SK-N-SH treated with all-trans-retinoic acid at 6 μM for 48 hours (cell line): ENCODE data around the gene ELP1.

Experiments used
- ARNTL ChIP-seq: fragments of 450-650 bp; formaldehyde crosslinking; IDR thresholded peaks from 2 replicates; pipeline ENCODE4 v1.5.0; 2020; ENCODE audit warnings: low read depth, mild to moderate bottlenecking, moderate library complexity, borderline replicate concordance
- CREB5 ChIP-seq: fragments of 250-450 bp; sonication (Bioruptor Pico); IDR thresholded peaks from 2 replicates; pipeline ENCODE4 v1.5.1; 2020; ENCODE audit warnings: low read depth, mild to moderate bottlenecking, moderate library complexity
- CSDC2 ChIP-seq: fragments of 250-450 bp; sonication (Bioruptor Pico); IDR thresholded peaks from 2 replicates; pipeline ENCODE4 v1.5.0; 2020; ENCODE audit warnings: mild to moderate bottlenecking, moderate library complexity
- PATZ1 ChIP-seq: fragments of 250-450 bp; sonication (Bioruptor Pico); IDR thresholded peaks from 2 replicates; pipeline ENCODE4 v1.8.0; 2020; ENCODE audit warnings: mild to moderate bottlenecking, moderate library complexity, borderline replicate concordance
- PPARA ChIP-seq: fragments of 250-450 bp; sonication (Bioruptor Pico); IDR thresholded peaks from 2 replicates; pipeline ENCODE4 v1.5.0; 2020; ENCODE audit warnings: mild to moderate bottlenecking, borderline replicate concordance
- RARB ChIP-seq: fragments of 250-450 bp; sonication (Bioruptor Pico); IDR thresholded peaks from 2 replicates; pipeline ENCODE4 v1.8.0; 2021; ENCODE audit warnings: mild to moderate bottlenecking, moderate library complexity
- ZFP3 ChIP-seq: fragments of 250-450 bp; sonication (Bioruptor Pico); IDR thresholded peaks from 2 replicates; pipeline ENCODE4 v1.5.0; 2020; ENCODE audit warnings: mild to moderate bottlenecking, moderate library complexity
- ZFP30 ChIP-seq: fragments of 450-650 bp; formaldehyde crosslinking; IDR thresholded peaks from 2 replicates; pipeline ENCODE4 v1.5.0; 2022; ENCODE audit warnings: mild to moderate bottlenecking, moderate library complexity
- ZNF8 ChIP-seq: fragments of 450-650 bp; formaldehyde crosslinking; IDR thresholded peaks from 2 replicates; pipeline ENCODE4 v1.5.0; 2020; ENCODE audit warnings: mild to moderate bottlenecking, moderate library complexity

- no peak for TF ChIP-seq ZFP3 (CRISPR knock-in tag)
- no peak for TF ChIP-seq CSDC2 (CRISPR knock-in tag)
- TF ChIP-seq PPARA (CRISPR knock-in tag), result no peak
- TF ChIP-seq RARB (CRISPR knock-in tag), result no peak
- TF ChIP-seq ZFP30, result no peak
- no peak for TF ChIP-seq CREB5 (CRISPR knock-in tag)
- TF ChIP-seq ZNF8 (CRISPR knock-in tag), result no peak
- no peak for TF ChIP-seq ARNTL (CRISPR knock-in tag)
- TF ChIP-seq PATZ1 (CRISPR knock-in tag), result no peak
Measured at GRCh38 chr9:108939975-108940374, 6.1 kb upstream of the ELP1 start.
